ENCODE measurements around the gene CRTAP.

The CRTAP gene

GRCh38 chr3:33186524-33187367 is 72.9 kb downstream of the CRTAP start:
- no peak for DNase-seq (ENCODE audit: low spot score)
- in situ Hi-C loops (cut with MboI; ENCODE audit: low pct_unique_long_range_greater_than_20kb, low sequenced_read_pairs, unreplicated experiment) = no loop called here
- TF ChIP-seq, protein P1, sequence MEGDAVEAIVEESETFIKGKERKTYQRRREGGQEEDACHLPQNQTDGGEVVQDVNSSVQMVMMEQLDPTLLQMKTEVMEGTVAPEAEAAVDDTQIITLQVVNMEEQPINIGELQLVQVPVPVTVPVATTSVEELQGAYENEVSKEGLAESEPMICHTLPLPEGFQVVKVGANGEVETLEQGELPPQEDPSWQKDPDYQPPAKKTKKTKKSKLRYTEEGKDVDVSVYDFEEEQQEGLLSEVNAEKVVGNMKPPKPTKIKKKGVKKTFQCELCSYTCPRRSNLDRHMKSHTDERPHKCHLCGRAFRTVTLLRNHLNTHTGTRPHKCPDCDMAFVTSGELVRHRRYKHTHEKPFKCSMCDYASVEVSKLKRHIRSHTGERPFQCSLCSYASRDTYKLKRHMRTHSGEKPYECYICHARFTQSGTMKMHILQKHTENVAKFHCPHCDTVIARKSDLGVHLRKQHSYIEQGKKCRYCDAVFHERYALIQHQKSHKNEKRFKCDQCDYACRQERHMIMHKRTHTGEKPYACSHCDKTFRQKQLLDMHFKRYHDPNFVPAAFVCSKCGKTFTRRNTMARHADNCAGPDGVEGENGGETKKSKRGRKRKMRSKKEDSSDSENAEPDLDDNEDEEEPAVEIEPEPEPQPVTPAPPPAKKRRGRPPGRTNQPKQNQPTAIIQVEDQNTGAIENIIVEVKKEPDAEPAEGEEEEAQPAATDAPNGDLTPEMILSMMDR (IDR thresholded peaks at IDR 0.05; ENCODE audit: extremely low read depth, insufficient read depth, missing control alignments) = no peak

- DNase-seq (ENCODE audit: low spot score) = no peak
- in situ Hi-C loops (cut with MboI; ENCODE audit: low pct_unique_long_range_greater_than_20kb, low sequenced_read_pairs, unreplicated experiment) = no loop called here
- TF ChIP-seq, protein P1 (IDR thresholded peaks at IDR 0.05; ENCODE audit: extremely low read depth, insufficient read depth, missing control alignments) = no peak
These were observed 73.5 kb downstream of the CRTAP start for GRCh38 chr3:33187368-33187634.

GRCh38 chr3:33194303-33194702 is 80.5 kb downstream of the CRTAP start:
- DNase-seq (ENCODE audit: low spot score) = no peak
- TF ChIP-seq, protein P1 (IDR thresholded peaks at IDR 0.05; ENCODE audit: extremely low read depth, insufficient read depth, missing control alignments) = no peak
- in situ Hi-C loops (cut with MboI; ENCODE audit: low pct_unique_long_range_greater_than_20kb, low sequenced_read_pairs, unreplicated experiment) = no loop called here

- DNase-seq (ENCODE audit: low spot score) = no peak
- in situ Hi-C loops (cut with MboI; ENCODE audit: low pct_unique_long_range_greater_than_20kb, low sequenced_read_pairs, unreplicated experiment) = no loop called here
- TF ChIP-seq, protein P1 (IDR thresholded peaks at IDR 0.05; ENCODE audit: extremely low read depth, insufficient read depth, missing control alignments) = no peak
These were observed 82.7 kb downstream of the CRTAP start for GRCh38 chr3:33196538-33196937.

Data from GM13977 (cell line).